Kidney capillary endothelial cell (primary cell): ENCODE results near the gene SCAF1.

ENCODE experiments used
- DNase-seq: peaks from one replicate; pipeline ENCODE4 v3.0.0-alpha.2; 2018; ENCODE audit warnings: low spot score

Gene SCAF1

GRCh38 chr19:49687150-49687549 is 45.1 kb downstream of the SCAF1 start:
- DNase-seq = no peak

DNA sequence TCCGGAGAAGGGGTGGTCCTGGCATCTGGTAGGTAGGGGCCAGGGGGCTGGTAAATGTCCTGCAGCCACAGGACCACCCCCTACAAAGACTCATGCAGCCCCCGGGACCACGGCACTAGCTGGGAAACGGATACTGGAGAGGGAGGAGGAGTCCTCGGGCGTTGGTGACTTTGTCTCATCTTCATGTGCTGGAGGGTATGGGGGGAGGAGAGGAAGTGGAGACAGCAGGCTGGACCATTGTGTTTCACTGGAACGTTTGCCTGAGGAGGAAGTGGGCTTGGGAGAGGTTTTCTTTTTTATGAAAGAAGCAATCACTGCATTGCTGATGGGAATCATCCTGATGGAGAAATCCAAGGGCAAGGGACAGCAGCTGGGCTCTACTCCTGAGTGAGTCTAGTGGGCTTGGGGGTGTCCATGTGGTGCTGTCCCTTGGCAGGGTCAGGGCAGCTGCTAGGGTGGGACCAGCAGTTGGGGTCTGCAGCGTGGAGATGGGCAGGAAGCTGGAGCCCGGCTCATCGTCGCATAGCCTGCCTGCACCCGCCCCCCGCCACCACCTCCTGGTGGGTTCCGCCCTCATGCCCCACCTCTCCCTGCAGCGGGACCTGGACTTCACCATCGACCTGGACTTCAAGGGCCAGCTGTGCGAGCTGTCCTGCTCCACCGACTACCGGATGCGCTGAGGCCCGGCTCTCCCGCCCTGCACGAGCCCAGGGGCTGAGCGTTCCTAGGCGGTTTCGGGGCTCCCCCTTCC is 45.7 kb downstream of the SCAF1 start:
- peak; percentile 86 for DNase-seq

DNA sequence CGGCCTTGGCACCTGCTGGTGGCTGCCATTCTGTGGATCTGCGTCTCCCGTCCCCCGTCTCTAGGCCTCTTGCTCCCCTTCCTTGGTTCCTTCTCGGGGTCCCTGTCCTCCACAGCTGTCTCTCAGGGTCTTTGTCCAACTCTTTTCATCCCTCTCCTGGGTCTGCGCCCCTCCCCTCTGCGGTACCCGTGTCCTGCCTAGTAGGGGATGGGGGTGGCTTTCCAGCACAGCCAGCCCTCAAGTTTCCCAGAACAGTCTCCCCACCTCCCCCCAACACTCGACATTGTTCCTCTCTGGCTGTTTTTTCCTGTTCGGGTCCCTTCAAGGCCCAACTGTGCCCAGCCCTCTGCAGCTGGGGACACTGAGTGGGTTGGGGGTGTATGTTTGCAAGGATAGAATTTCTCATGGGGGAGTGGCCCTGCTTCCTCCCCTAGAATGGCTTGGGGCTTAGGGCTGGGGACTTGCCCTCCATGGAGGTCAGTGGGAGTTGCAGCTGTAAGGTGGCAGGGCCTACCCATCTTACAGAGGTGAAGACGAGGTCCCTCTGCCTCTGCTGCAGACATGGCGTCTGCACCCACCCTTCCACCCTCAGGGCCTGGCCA is 46.6 kb downstream of the SCAF1 start:
- DNase-seq = no peak

DNA sequence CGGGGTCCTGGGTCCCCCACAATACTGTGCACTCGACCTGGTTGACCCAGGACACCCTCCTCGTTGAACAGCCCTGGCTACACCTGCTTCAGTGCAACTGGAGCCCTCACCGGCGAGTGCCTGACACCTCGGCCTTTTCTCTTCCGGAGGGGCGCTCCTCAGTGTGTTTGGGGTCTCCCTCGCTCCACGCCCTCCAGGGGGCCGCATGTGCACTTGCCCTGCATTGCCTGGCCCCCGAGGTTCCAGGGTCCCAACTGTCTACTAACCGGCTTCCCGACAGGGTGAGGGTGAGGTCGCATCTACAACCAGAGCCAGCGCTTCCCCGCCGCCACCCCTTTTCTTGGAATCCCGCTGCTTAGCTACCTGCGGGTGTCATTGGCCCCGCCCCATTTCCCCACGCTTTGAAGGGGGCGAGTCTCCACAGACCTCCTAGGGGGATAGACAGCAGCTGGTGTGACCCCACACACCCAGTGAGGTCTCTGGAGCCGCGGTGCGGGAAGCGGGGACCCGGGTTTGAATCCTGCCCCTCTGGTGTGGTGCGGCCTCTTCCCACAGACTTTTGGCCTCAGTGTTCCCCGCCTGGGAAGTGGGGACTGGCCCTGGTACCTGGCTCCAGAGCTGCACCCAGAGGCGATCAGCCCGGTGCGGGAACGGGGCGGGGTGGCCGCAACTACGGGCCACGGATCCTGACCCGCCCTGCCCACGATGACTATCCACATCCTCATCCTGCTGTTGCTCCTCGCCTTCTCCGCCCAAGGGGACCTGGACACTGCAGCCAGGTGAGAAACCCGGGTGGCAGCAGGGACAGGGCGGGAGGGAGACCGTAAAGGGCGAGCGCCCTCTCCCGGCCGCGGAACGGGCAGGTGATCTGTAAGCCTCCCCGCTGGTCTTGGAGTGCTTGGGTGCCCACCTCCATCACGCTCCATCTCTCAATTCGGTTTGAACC is 47.4 kb downstream of the SCAF1 start, which contains the start of gene ADM5:
TSS of gene ADM5 (plus strand) at position 462 of the 946 bp plus-strand sequence. CDS start at position 706, 244 bp downstream.
- DNase-seq = no peak

- DNase-seq = no peak
These were observed 48.2 kb downstream of the SCAF1 start for GRCh38 chr19:49690079-49690655.

- no peak for DNase-seq
These were observed 48.7 kb downstream of the SCAF1 start, which contains the start of gene CPT1C for GRCh38 chr19:49690656-49691242. TSS of gene CPT1C (plus strand) at chr19:49691116. CDS start at chr19:49692253, 1,137 bp downstream.

- DNase-seq = no peak
These were observed 49.5 kb downstream of the SCAF1 start for GRCh38 chr19:49691243-49692146.

DNA sequence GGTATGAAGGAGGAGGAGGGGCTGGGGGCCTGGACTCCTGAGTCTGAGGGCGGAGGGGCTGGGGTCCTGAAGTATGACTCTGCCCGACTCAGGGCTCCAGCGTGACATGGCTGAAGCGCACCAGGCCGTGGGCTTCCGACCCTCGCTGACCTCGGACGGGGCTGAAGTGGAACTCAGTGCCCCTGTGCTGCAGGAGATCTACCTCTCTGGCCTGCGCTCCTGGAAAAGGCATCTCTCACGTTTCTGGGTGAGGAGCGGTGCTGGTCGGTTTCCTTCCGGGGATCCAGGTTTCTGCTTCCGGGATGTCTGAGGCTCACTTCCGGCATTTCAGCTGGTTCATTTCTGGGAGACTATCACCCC is 50.1 kb downstream of the SCAF1 start:
- no peak for DNase-seq

- no peak for DNase-seq
These were observed 54.1 kb downstream of the SCAF1 start for GRCh38 chr19:49696115-49696514.

- no peak for DNase-seq
These were observed 54.9 kb downstream of the SCAF1 start for GRCh38 chr19:49696865-49697264.

GRCh38 chr19:49699364-49699763 is 57.4 kb downstream of the SCAF1 start:
- no peak for DNase-seq

- DNase-seq = no peak
These were observed 58.6 kb downstream of the SCAF1 start for GRCh38 chr19:49700563-49700962.

- no peak for DNase-seq
These were observed 59.3 kb downstream of the SCAF1 start for GRCh38 chr19:49701271-49701786.

GRCh38 chr19:49704888-49705642 is 63.1 kb downstream of the SCAF1 start:
- no peak for DNase-seq

- no peak for DNase-seq
These were observed 63.9 kb downstream of the SCAF1 start for GRCh38 chr19:49705919-49706318.
